H9 (cell line): Measurements from ENCODE around the gene MAN1A1. TPM values are rescaled to one million over a fixed set of nuclear protein-coding genes. Genes with fewer than 3 reads are reported as not detected.

Experiments
- DNase-seq: peaks from one replicate; pipeline ENCODE4 v3.0.0-alpha.2; 2017
- H2AFZ ChIP-seq: one replicate; pipeline ENCODE4 v1.6.1; 2013; ENCODE audit warnings: mild to moderate bottlenecking, low read length, control low read depth, moderate library complexity
- H2AK5ac ChIP-seq: 2 replicates; pipeline ENCODE4 v1.6.1; 2013; ENCODE audit warnings: low read length, control low read depth, mixed read lengths; ENCODE audit not compliant: insufficient read length
- H2BK120ac ChIP-seq: one replicate; pipeline ENCODE4 v1.6.1; 2013; ENCODE audit warnings: low read depth, mild to moderate bottlenecking, low read length, control low read depth, inconsistent platforms; ENCODE audit not compliant: poor library complexity, severe bottlenecking
- H2BK12ac ChIP-seq: 2 replicates; pipeline ENCODE4 v1.6.1; 2013; ENCODE audit warnings: low read length, control low read depth, mixed read lengths, low read depth; ENCODE audit not compliant: insufficient read length
- H2BK15ac ChIP-seq: 2 replicates; pipeline ENCODE4 v1.6.1; 2013; ENCODE audit warnings: low read depth, low read length, control low read depth
- H2BK20ac ChIP-seq: one replicate; pipeline ENCODE4 v1.6.1; 2013; ENCODE audit warnings: low read depth, mild to moderate bottlenecking, low read length, control low read depth, inconsistent platforms; ENCODE audit not compliant: poor library complexity, severe bottlenecking
- H2BK5ac ChIP-seq: 2 replicates; pipeline ENCODE4 v1.6.1; 2013; ENCODE audit warnings: low read length, control low read depth, mixed read lengths; ENCODE audit not compliant: insufficient read length
- H3K14ac ChIP-seq: 2 replicates; pipeline ENCODE4 v1.6.1; 2013; ENCODE audit warnings: low read length, control low read depth; ENCODE audit not compliant: insufficient read depth
- H3K18ac ChIP-seq: 2 replicates; pipeline ENCODE4 v1.6.1; 2013; ENCODE audit warnings: low read depth, mild to moderate bottlenecking, mixed read lengths, low read length, control low read depth; ENCODE audit not compliant: insufficient read length
- H3K23ac ChIP-seq: 2 replicates; pipeline ENCODE4 v1.6.1; 2013; ENCODE audit warnings: low read length, control low read depth, mixed read lengths, low read depth; ENCODE audit not compliant: insufficient read length
- H3K23me2 ChIP-seq: 2 replicates; pipeline ENCODE4 v1.6.1; 2013; ENCODE audit warnings: low read depth, mild to moderate bottlenecking, mixed read lengths, low read length, control low read depth; ENCODE audit not compliant: insufficient read length, poor library complexity, severe bottlenecking
- H3K27ac ChIP-seq: 2 replicates; pipeline ENCODE4 v1.5.1; 2013; ENCODE audit warnings: low read length, control low read depth, mixed read lengths, low read depth; ENCODE audit not compliant: insufficient read length
- H3K27me3 ChIP-seq: 2 replicates; pipeline ENCODE4 v1.6.1; 2013; ENCODE audit warnings: low read length, control low read depth, inconsistent platforms; ENCODE audit not compliant: insufficient read depth
- H3K4ac ChIP-seq: 2 replicates; pipeline ENCODE4 v1.6.1; 2013; ENCODE audit warnings: low read depth, mild to moderate bottlenecking, control low read depth, inconsistent platforms, low read length, moderate library complexity
- H3K4me1 ChIP-seq: 2 replicates; pipeline ENCODE4 v1.6.1; 2013; ENCODE audit warnings: low read length, control low read depth, inconsistent platforms; ENCODE audit not compliant: insufficient read depth
- H3K4me2 ChIP-seq: 2 replicates; pipeline ENCODE4 v1.6.1; 2013; ENCODE audit warnings: low read length, control low read depth, mixed read lengths; ENCODE audit not compliant: insufficient read length, insufficient read depth
- H3K56ac ChIP-seq: 2 replicates; pipeline ENCODE4 v1.6.1; 2013; ENCODE audit warnings: low read depth, mild to moderate bottlenecking, mixed read lengths, low read length, control low read depth; ENCODE audit not compliant: insufficient read length
- H3K79me1 ChIP-seq: 2 replicates; pipeline ENCODE4 v1.6.1; 2013; ENCODE audit warnings: low read depth, mild to moderate bottlenecking, moderate library complexity, low read length, control low read depth, inconsistent platforms; ENCODE audit not compliant: insufficient read depth, poor library complexity, severe bottlenecking
- H3K79me2 ChIP-seq: 2 replicates; pipeline ENCODE4 v1.6.1; 2013; ENCODE audit warnings: low read length, control low read depth, inconsistent platforms; ENCODE audit not compliant: insufficient read depth
- H3K9ac ChIP-seq: 2 replicates; pipeline ENCODE4 v1.6.1; 2013; ENCODE audit warnings: low read length, control low read depth, mixed read lengths; ENCODE audit not compliant: insufficient read length; ENCODE audit errors: extremely low read depth
- H3K9me3 ChIP-seq: one replicate; pipeline ENCODE4 v1.6.1; 2013; ENCODE audit warnings: low read depth, low read length, inconsistent platforms; ENCODE audit not compliant: control insufficient read depth
- H3T11ph ChIP-seq: one replicate; pipeline ENCODE4 v1.6.1; 2013; ENCODE audit warnings: mild to moderate bottlenecking, low read length, control low read depth, inconsistent platforms
- H4K20me1 ChIP-seq: one replicate; pipeline ENCODE4 v1.6.1; 2013; ENCODE audit not compliant: control insufficient read depth, insufficient read length, insufficient read depth
- H4K5ac ChIP-seq: 2 replicates; pipeline ENCODE4 v1.6.1; 2013; ENCODE audit warnings: low read depth, mild to moderate bottlenecking, mixed read lengths, low read length, control low read depth; ENCODE audit not compliant: insufficient read length
- H4K8ac ChIP-seq: replicated peaks from 2 replicates; pipeline ENCODE4 v1.6.1; 2013; ENCODE audit warnings: low read length, control low read depth, mixed read lengths, low read depth; ENCODE audit not compliant: insufficient read length
- H4K91ac ChIP-seq: 2 replicates; pipeline ENCODE4 v1.6.1; 2013; ENCODE audit warnings: low read depth, mild to moderate bottlenecking, moderate library complexity, mixed read lengths, low read length, control low read depth; ENCODE audit not compliant: insufficient read length
- H3K27ac Mint-ChIP-seq, 3 experiments: 2 replicates in 2 of 3; 3 replicates in 1 of 3; pipeline ENCODE4 v1.8.0; 2020 to 2021; ENCODE audit warnings: mixed read lengths in 3 of 3, mild to moderate bottlenecking in 1 of 3, moderate library complexity in 1 of 3
- H3K27me3 Mint-ChIP-seq: 2 replicates; pipeline ENCODE4 v1.8.0; 2021; ENCODE audit warnings: low read depth, mild to moderate bottlenecking, moderate library complexity, mixed read lengths
- H3K36me3 Mint-ChIP-seq, 3 experiments: 2 replicates in 2 of 3; 3 replicates in 1 of 3; pipeline ENCODE4 v1.8.0; 2020 to 2021; ENCODE audit warnings: low read depth in 3 of 3, mixed read lengths in 3 of 3; ENCODE audit not compliant: insufficient read depth in 1 of 3
- H3K4me1 Mint-ChIP-seq, 2 experiments: 2 replicates each; pipeline ENCODE4 v1.8.0; 2020; ENCODE audit warnings: mixed read lengths in 2 of 2
- H3K4me3 Mint-ChIP-seq, 2 experiments: 2 replicates in 1 of 2; 3 replicates in 1 of 2; pipeline ENCODE4 v1.8.0; 2020 to 2021; ENCODE audit warnings: mild to moderate bottlenecking in 2 of 2, mixed read lengths in 2 of 2, moderate library complexity in 1 of 2
- H3K9me3 Mint-ChIP-seq, 2 experiments: 2 replicates in 1 of 2; 3 replicates in 1 of 2; pipeline ENCODE4 v1.8.0; 2020; ENCODE audit warnings: mild to moderate bottlenecking in 2 of 2, mixed read lengths in 2 of 2, moderate library complexity in 1 of 2
- CTCF ChIP-seq: fragments of 200-600 bp; sonication (generic); conservative IDR thresholded peaks from 3 replicates; pipeline ENCODE4 v1.8.0; 2021; ENCODE audit warnings: antibody characterized with exemption, mild to moderate bottlenecking
- WGBS: extraction: QIAGEN DNeasy Blood & Tissue Kit; methylation state at CpG from one replicate; pipeline ENCODE4 v1.1.7; 2013; ENCODE audit warnings: missing lambda C conversion rate, low lambda C conversion rate, mixed read lengths; ENCODE audit not compliant: insufficient read length; ENCODE audit errors: extremely low coverage; 5-methylcytosine and 5-hydroxymethylcytosine counted together
- total RNA-seq: library from RNA; stranded (reverse); gene quantifications from 2 replicates; pipeline ENCODE4 v1.2.1, GENCODE V29; 2021

Gene MAN1A1
- total RNA-seq, 1 experiment from 2014 or later, result 1.6 TPM

- Histone ChIP-seq H3T11ph (no peak overlapping the region), H3K9ac (no peak overlapping the region), H2BK12ac (no peak overlapping the region), H2BK5ac (no peak overlapping the region), H2BK20ac (no peak overlapping the region), H3K23me2 (no peaks in the 10 kb centered on the region), H2AK5ac (no peak overlapping the region), H4K8ac (no peak overlapping the region), H2BK120ac (no peak overlapping the region), H3K4me1 (no peaks in the 10 kb centered on the region), H3K79me1 (no peaks in the 10 kb centered on the region), H4K91ac (no peak overlapping the region), H3K4me2 (no peak overlapping the region), H3K14ac (no peak overlapping the region), H4K5ac (no peak overlapping the region), H2AFZ (no peak overlapping the region), H4K20me1 (no peaks in the 10 kb centered on the region), H3K9me3 (no peaks in the 10 kb centered on the region), H3K27me3 (no peaks in the 10 kb centered on the region), H3K56ac (no peak overlapping the region), H3K23ac (no peak overlapping the region), H3K18ac (no peak overlapping the region), H2BK15ac (no peak overlapping the region), H3K4ac (no peak overlapping the region), H3K27ac (no peak overlapping the region), H3K79me2 (no peaks in the 10 kb centered on the region)
- no peaks in the 10 kb centered on the region for H3K4me1 Mint-ChIP-seq
- DNase-seq, result no peak
- H3K4me3 Mint-ChIP-seq, result no peak overlapping the region
- no peaks in the 10 kb centered on the region for H3K36me3 Mint-ChIP-seq
- H3K9me3 Mint-ChIP-seq, result no peaks in the 10 kb centered on the region
- TF ChIP-seq CTCF, result no peak
- H3K27ac Mint-ChIP-seq, result no peak overlapping the region
- no CpG with 5 or more reads among the region's 4 CpGs for WGBS
- no peaks in the 10 kb centered on the region for H3K27me3 Mint-ChIP-seq
These were observed 131.0 kb downstream of the MAN1A1 start for GRCh38 chr6:119218548-119218947.
